NCI-H1105 (cell line): ENCODE measurements around the gene ARMC7.
A peak's percentile ranks its signal among the peaks of the same experiment; 100 is the strongest.
"Not testable (repeated sequence)": the region's sequence is repeated elsewhere in the genome, so short reads cannot be mapped to it uniquely, and the experiment has no call there.

Experiments
- DNase-seq: peaks from one replicate; lab custom pipeline; 2025; lab: John Stamatoyannopoulos, UW

The ARMC7 gene

DNA sequence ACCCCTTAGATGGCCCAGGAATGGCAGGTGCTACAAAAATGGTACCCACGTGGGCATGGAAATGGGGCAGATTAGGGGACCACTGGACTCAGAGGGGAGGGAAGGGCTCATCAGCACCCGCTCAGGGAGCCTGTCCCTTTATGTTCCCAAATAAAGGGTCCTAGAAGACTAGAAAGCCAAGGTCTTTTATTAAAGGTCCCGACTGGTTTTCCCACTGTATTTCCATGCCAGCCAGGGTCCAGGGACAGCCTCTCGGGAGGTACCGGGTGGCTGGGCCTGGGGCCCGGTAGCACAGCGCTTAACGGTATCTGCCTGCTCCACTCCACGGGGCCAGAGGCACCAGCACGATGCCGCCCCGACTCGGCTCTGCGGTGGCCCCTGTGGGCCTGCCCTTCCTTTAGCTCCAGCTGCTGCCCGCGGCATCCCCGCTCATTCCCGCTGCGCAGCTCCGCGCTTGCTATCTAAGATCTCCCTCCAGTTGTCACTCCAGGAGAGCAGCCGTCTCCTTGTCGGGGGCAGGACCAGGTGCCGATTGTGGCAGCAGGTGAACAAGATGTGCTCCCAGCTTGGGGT is 20.4 kb downstream of the ARMC7 start:
- DNase-seq: no peak

DNA sequence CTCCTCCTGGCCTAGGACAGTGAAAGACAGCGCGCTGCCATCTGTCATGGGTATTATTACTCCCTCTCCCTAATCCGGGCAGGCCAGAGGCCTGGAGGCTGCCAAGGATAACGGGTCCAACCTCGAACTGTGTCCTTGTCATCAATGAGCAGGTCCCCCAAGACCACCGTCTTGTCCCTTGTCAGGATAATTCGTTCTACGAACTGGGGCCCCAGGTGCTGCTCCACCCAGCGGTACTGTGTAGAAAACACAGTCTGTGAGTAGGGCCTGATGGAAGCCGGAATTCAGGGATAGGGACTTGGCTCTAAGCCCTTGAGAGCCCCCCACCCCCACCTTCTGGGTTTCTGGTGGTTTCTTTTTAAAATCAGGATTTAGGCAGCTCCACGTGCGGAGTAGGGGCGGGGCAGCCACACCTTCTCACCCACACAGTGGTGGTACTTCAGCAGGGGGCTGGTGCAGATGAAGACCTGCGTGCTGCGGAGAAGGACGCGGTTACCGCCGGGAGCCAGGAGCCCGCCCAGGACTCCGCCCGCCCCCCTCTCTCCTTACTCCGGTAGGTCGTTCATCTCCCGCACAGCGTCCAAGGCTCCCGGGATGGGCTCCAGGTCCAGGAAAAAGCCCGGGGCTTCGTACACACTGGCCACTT is 21.0 kb downstream of the ARMC7 start:
- DNase-seq: no peak

DNA sequence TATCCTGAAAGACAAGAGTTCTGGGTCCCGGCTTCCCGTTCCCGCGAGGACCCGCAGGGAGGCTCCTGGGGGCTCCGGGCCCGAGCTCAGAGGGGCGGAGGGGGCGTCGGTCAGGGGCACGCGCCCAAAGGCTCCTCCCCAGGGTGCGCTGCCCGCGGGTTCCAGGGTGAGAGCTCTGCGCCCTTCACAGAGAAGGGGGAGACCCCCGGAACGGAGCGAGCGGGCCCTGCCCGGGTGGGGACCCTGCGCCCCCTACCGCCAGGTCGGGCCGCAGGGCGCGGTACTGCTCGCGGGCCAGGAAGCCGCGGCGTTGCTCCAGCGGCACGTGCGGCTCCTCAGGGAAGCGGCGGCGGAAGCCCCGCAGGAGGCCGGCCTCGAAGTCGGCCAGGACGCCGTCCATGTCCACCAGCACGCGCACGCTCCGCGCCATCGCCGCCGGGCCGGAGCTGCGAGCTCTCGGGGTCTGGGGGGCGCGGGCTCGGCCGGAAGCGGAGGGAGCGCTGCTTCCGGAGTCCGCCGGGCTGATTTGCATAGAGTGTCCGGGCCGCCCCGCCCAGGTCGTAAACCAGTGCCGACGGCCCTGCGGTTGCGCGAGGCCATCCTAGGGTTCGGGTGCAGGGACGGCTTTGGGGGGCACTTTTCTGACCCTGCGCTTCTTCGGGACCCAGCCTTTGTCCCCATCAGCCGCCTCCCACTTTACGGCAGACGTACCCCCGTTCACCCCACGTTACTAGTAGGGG is 21.7 kb downstream of the ARMC7 start, which contains the start of gene NT5C:
Gene NT5C, minus strand, starts transcription at position 465 of the 740 bp plus-strand sequence. Its CDS starts 35 bp downstream, at position 430.
- DNase-seq: peak; percentile 70

DNA sequence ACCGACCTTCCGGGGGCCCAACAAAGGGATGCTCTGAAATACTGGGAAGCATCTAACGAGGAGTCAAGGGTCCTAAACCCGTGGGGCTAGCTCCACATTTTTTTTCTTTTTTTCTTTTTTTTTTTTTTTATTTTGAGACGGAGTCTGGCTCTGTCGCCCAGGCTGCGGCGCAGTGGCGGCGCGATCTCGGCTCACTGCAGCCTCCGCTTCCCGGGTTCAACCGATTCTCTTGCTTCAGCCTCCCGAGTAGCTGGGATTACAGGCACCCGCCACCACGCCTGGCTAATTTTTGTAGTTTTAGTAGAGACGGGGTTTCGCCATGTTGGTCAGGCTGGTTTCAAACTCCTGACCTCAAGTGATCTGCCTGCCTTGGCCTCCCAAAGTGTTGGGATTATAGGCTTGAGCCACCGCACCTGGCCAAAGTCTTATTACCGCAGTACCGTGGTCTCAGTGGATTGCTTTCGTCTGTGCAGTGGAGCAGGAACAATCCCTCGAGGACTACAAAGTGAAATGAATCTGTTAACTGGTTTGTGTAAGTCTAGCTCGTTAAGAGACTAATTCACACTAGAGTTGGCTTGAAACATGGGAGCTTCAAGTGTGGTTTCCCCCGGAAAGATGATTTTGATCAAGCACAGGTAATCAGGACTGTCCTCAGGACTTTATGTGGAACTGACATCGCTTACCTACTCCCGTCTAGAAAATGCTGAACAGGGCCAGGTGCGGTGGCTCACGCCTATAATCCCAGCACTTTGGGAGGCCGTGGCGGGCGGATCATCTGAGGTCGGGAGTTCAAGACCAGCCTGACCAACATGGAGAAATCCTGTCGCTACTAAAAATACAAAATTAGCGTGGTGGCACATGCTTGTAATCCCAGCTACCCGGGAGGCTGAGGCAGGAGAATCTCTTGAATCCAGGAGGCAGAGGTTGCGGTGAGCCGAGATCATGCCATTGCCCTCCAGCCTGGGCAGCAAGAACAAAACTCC is 22.5 kb downstream of the ARMC7 start:
- not testable (repeated sequence) for DNase-seq

DNA sequence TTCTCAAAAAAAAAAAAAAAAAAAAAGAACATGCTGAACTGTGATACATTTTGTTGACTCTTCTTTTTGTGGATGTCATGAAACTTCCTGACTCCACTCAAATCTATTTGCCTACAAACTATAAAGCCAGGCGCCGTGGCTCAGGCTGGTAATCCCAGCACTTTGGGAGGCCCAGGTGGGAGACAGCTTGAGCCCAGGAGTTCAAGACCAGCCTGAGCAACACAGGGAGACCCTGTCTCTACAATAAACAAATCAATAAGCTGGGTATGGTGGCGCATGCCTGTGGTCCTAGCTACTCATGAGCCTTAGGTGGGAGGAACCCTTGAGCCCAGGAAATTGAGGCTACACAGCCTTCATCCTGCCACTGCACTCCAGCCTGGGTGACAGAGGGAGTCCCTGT is 23.2 kb downstream of the ARMC7 start:
- DNase-seq: no peak

DNA sequence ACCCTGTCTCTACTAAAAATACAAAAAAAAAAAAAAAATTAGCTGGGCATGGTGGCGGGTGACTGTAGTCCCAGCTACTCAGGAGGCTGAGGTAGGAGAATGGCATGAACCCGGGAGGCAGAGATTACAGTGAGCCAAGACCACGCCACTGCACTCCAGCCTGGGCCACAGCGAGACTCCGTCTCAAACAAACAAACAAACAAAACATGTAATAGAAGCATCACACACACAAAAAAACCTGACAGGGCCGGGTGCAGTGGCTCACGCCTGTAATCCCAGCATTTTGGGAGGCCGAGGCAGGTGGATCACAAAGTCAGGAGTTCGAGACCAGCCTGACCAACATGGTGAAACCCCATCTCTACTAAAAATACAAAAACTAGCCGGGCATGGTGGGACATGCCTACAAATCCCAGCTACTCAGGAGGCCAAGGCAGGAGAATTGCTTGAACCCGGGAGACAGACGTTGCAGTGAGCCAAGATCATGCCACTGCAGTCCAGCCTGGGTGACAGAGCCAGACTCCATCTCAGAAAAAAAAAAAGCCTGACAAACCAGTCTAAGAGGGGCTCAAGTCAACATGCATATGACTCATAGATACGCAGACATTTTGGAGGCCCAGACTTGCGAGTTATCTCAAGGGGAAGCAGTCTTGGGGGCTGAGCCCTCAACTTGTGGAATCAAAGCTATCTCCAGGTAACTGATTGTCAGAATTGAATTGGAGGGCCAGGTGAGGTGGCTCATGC is 24.0 kb downstream of the ARMC7 start:
- DNase-seq: not testable (repeated sequence)

DNA sequence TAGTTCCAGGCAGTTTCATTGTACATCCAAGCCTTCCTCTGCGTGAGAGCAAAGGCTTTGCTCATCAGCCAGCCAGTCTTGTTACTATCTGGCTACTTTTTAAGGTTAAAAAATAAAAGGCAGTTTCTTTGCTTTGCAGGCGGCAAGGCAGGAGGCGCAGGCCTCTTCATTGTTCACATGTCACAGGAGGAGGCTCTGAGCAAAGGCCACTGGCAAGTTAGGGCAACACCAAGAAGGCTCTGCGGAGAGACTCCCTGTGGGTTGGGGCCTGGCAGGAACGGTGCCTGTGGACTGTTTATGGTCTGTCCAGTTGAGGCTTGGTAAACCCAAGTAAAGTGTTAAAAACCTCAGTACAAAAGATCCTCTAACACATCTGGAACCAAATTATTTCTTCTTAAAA is 25.7 kb downstream of the ARMC7 start:
- no peak for DNase-seq

DNA sequence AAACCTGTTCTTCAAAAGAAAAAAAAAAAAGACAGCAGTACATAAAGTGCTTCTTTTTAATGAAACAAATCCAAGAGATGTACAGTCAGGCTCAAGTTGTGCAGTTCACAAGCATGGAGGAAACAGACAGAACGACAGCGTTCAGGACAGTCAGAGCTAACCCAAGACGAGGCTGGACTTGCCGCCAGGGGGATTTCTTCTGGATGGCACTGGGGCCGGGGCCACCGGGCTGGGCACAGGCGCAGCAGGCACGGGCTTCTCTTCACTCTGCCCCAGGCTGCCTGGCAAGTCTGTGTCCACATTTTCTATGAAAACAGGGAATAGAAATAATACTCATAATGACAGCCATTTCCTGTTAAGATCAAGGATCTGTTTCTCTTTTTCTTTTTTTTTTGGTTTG is 26.2 kb downstream of the ARMC7 start:
- no peak for DNase-seq

DNA sequence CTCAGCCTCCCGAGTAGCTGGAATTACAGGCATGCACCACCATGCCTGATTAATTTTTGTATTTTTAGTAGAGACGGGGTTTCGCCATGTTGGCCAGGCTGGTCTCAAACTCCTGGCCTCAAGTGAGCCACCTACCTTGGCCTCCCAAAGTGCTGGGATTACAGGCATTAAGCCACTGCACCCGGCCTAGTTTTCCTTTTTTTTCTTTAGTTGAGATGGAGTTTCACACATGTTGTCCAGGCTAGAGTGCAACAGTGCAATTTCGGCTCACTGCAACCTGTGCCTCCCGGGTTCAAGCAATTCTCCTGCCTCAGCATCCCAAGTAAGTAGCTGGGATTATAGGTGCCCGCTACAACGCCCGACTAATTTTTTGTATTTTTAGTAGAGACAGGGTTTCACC is 28.0 kb downstream of the ARMC7 start:
- not testable (repeated sequence) for DNase-seq

DNA sequence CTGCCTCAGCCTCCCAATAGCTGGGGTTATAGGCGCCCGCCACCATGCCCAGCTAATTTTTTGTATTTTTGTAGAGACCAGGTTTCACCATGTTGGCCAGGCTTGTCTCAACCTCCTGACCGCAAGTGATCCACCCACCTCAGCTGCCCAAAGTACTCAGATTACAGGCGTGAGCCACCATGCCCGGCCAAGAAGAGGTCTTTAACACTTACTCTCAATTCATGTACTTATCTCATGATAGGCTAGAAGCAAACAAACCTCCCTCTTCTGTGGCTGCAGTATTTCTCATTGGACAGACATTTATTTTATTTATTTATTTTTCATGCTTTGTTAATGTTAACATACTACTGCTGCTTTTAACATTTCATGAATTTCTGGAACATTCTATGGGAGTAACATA is 28.8 kb downstream of the ARMC7 start:
- DNase-seq: no peak

DNA sequence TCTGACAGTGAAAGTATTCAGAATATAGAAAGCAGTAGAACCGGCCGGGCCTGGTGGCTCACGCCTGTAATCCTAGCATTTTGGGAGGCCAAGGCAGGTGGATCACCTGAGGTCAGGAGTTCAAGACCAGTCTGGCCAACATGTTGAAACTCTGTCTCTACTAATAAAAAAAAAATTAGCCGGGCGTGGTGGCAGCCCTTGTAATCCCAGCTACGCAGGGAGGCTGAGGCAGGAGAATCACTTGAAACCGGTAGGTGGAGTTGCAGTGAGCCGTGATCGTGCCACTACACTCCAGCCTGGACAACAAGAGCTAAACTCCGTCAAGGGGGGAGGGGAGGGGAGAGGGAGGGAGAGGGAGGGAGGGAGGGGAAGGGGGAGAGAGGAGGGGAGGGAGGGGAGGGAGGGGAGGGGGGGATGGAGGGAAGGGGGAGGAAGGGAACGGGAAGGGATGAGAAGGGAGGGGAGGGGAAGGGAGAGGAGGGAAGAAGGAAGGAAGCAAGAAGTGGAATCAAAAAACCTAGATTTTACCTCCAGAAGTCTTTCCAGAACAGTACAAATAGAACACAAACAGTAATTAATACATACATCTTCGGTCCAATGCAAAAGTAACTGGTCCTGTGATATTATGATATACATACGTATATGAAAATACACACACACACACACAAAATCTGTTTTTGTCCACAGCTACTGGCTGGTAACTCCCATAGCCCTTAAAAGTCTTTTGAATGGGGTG is 32.6 kb downstream of the ARMC7 start:
- no peak for DNase-seq

DNA sequence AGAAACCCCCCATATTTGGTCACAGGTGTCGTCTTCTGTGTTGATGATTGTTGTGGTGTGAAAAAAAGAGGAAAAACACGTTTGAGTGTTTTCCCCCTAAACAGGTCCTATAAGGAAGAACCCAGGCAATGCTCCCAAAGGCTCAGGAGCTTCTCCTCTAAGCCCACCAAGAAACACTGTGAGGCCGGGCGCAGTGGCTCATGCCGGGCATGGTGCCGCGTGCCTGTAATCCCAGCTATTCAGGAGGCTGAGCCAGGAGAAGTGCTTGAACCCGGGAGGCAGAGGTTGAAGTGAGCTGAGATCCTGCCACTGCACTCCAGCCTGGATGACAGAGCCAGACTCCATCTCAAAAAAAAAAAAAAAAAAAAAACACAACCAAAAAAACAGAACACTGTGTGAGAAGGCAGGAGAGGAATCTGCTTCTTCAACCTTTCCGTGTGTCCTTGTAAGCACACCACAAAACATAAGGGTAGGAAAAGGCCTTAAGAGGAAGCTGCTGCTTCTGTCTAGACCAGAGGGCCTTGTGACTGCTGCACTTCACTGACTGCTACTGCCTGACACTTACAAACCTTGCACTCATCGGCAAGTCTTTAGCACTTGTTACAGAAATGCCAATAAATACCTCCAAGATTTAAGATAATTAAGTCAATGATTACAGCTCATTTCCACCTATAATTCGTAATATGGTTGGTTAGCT is 35.2 kb downstream of the ARMC7 start:
- no peak for DNase-seq

DNA sequence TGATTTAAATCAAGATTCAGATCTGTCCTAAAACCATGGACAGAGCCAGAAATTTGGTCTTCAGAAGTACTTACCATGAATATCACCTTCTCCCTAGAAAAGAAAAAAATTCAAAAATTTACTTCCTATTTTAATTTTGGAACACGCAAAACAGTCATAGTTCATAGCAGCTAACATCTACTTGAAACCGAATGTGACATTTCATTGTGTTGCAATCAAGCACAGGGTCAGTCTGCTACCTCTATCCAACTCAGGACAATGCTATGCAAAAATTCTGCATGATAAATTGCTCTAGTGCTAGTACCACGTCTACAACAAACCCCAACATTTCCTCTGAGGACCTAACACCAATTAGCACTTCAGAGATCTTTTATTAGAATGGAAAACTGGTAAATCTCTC is 36.8 kb downstream of the ARMC7 start:
- DNase-seq: no peak

DNA sequence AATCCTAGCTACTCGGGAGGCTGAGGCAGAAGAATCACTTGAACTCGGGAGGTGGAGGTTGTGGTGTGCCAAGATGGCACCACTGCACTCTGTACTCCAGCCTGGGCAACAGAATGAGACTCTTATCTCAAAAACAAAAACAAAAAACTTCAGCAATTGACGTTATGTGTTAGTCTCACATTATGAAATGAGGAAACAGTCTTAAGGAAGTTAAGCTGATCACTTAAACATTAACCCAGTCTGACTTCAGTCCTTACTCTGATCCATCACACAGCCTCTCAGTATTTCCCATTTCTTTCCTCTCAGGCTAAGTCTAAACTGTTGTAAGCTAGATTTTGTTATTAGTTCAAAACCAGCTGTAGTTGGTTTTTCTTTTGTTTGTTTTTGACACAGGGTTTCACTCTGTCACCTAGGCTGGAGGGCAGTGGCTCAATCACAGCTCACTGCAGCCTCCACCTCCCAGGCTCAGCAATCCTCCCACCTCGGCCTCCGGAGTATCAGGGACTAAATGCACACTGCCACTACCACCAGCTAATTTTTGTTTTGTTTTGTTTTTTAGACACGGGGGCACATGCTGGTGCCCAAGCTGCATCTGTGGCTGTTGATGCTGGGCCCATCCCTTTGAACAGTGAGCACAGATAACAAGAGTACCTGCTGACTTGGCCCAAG is 38.2 kb downstream of the ARMC7 start:
- no peak for DNase-seq

DNA sequence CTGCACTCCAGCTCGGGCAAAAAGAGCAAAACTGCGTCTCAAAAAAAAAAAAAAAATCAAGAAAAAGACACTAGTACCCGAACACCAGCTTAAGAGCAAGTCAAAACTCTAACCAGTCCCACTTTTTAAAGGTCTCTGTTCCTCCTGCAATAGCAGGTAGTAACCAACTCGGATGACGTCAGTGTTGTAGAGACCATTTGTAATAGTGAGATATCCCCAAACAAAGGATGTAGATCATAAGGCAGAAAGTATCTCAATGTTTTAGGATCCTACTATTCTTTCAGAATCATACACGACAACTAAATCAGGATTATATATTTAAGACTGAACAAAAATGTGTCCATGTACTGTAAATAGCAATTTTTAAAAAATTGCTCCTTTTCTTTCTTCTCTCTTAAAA is 42.2 kb downstream of the ARMC7 start:
- DNase-seq: no peak

DNA sequence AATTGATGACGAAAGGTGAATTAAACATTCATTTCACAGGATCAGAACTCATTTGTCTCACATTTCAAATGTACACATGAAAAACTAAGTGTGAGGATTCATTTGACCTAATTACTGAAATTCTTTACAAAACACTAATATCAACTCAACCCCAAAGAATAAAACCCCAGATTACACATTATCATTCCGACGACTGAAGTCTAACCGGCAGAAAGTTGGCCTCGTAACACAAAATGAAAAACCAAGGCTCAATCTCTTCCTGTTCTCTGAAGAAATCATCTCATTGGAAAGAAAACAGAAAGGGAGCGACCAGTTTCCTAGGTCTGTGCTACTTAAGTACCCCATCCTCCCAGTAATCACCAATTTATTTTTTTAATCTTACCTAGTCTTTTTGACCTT is 42.8 kb downstream of the ARMC7 start:
- no peak for DNase-seq

DNA sequence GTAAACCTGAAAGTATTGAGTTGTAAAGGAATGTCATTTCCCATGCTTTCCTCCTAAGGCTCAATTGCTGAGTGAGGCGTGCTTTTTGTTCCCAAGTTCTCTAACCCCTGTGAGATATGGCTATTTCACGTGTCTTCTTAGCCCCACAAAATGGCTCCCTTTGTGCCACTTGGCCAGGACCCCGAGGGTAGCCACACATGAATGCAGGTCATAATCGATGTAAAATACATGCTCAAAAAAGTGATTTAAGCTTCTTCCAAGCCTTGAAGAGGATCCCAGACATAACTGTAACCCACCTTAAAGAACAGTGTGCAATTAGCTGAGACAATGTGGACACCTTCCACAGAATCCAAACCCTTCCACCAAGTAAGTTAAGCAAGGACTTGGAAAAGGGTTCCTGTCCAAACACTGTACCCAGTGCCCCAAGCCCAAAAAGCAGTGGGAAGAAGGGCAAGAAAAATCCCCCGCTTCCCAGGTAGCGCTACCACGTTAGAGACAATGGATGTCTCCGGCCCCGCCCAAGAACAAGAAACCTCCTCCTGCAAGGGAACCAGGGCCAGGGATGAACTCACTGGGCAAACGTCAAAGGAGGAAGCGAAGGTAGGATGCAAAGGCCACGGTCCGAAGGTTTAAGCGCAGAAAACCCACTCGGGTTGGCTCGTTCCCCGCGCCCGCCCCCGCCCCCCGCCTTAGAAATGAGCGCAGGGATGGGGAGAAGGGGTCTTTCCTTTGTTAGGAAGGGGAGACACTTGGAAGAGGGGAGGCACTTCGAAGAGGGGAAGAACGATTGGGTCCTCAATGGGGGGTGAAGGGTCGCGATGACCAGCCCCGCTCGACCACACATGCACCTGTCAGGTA is 43.4 kb downstream of the ARMC7 start:
- peak; percentile 9 for DNase-seq

DNA sequence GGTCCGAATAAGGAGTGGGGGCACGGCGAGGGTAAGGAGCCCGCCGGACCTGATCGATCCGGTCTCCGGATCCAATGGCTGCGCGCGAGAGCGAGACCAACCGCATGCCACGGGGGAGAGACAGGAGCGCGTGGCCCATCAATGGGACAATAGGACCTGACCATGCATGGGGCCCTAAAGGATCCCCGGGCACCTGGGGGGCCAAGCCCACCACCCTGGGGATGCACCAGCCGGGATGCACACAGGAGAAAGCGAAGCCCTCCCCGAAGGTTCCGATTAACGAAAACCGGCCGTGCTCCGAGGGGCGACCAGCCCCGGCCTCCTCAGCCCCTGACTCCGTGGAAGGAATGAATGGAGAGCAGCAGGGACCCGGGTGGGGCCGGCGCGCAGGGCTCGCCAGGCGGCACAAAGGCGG is 44.0 kb downstream of the ARMC7 start:
- peak; percentile 31 for DNase-seq
